GM19395 (cell line): ENCODE measurements around the gene NTSR1.

ENCODE experiments used
- ATAC-seq: cut with Tn5 transposase; IDR thresholded peaks from one replicate; pipeline ENCODE4 v1.9.1; 2021; ENCODE audit warnings: mild to moderate bottlenecking, moderate library complexity; ENCODE audit not compliant: unreplicated experiment

NTSR1 gene

GRCh38 chr20:62692801-62693523 lies 15.7 kb upstream of the NTSR1 start:
- ATAC-seq = no peak

GRCh38 chr20:62693524-62693922 lies 15.1 kb upstream of the NTSR1 start:
- ATAC-seq = no peak

- no peak for ATAC-seq
Measured at GRCh38 chr20:62694106-62694505, 14.5 kb upstream of the NTSR1 start.

- no peak for ATAC-seq
Measured at GRCh38 chr20:62694868-62695267, 13.8 kb upstream of the NTSR1 start.

- ATAC-seq = no peak
Measured at GRCh38 chr20:62695448-62696414, 12.9 kb upstream of the NTSR1 start.

GRCh38 chr20:62696434-62696957 lies 12.1 kb upstream of the NTSR1 start:
- ATAC-seq = no peak

- ATAC-seq = no peak
Measured at GRCh38 chr20:62696989-62697388, 11.6 kb upstream of the NTSR1 start.

GRCh38 chr20:62697468-62697912 lies 11.1 kb upstream of the NTSR1 start:
- ATAC-seq = no peak

GRCh38 chr20:62698231-62698630 lies 10.4 kb upstream of the NTSR1 start:
- no peak for ATAC-seq

GRCh38 chr20:62699296-62699695 lies 9.3 kb upstream of the NTSR1 start:
- no peak for ATAC-seq

GRCh38 chr20:62699741-62700140 lies 8.9 kb upstream of the NTSR1 start:
- no peak for ATAC-seq

- no peak for ATAC-seq
Measured at GRCh38 chr20:62700261-62700930, 8.2 kb upstream of the NTSR1 start.

- no peak for ATAC-seq
Measured at GRCh38 chr20:62701161-62702012, 7.2 kb upstream of the NTSR1 start.

- no peak for ATAC-seq
Measured at GRCh38 chr20:62702013-62702300, 6.7 kb upstream of the NTSR1 start.

- ATAC-seq = no peak
Measured at GRCh38 chr20:62702895-62703852, 5.5 kb upstream of the NTSR1 start.

- no peak for ATAC-seq
Measured at GRCh38 chr20:62703853-62704228, 4.8 kb upstream of the NTSR1 start.

GRCh38 chr20:62704341-62704948 lies 4.2 kb upstream of the NTSR1 start:
- ATAC-seq = no peak

- no peak for ATAC-seq
Measured at GRCh38 chr20:62705627-62706026, 3.0 kb upstream of the NTSR1 start.

GRCh38 chr20:62706344-62706743 lies 2.3 kb upstream of the NTSR1 start:
- no peak for ATAC-seq
